IMR-90 (cell line): Measurements from ENCODE around the gene MNT. TPM values are rescaled to one million over a fixed set of nuclear protein-coding genes. Genes with fewer than 3 reads are reported as not detected.
A peak's percentile ranks its signal among the peaks of the same experiment; 100 is the strongest.

Source experiments
- ATAC-seq: fragments of 200-7000 bp; cut with Tn5 transposase; 2 replicates; pipeline ENCODE4 v1.9.1; 2020; ENCODE audit warnings: low read depth, mild to moderate bottlenecking, moderate library complexity
- BruUV-seq: library from RNA; stranded (reverse); fragments of 400-500 nt; replicated peaks from 2 replicates; lab custom pipeline; 2021; lab: Mats Ljungman, UMichigan
- CTCF ChIA-PET: fragments of 300-600 bp; formaldehyde crosslinking; extraction: SDS; loops from one replicate; lab custom pipeline; 2021; ENCODE audit warnings: antibody characterized with exemption; lab: Yijun Ruan, JAX
- POLR2A ChIA-PET: fragments of 300-600 bp; sonication (Branson Sonifier 250); formaldehyde crosslinking; loops from one replicate; lab custom pipeline; 2022; ENCODE audit warnings: antibody characterized with exemption; ENCODE audit not compliant: unreplicated experiment; lab: Charles Lee
- DNase-seq: peaks from one replicate; pipeline ENCODE4 v3.0.0; 2013
- H2AFZ ChIP-seq: replicated peaks from 2 replicates; pipeline ENCODE3; 2013; ENCODE audit warnings: low read length, mild to moderate bottlenecking; ENCODE audit not compliant: poor library complexity
- H2AK5ac ChIP-seq: 2 replicates; pipeline ENCODE4 v1.6.1; 2013; ENCODE audit warnings: low read depth, low read length, inconsistent platforms
- H2AK9ac ChIP-seq: replicated peaks from 2 replicates; pipeline ENCODE3; 2013; ENCODE audit warnings: mild to moderate bottlenecking, low read depth, low read length, moderate library complexity; ENCODE audit not compliant: poor library complexity
- H2BK120ac ChIP-seq: 2 replicates; pipeline ENCODE4 v1.6.1; 2013; ENCODE audit warnings: low read depth, low read length, inconsistent platforms
- H2BK15ac ChIP-seq: 3 replicates; pipeline ENCODE4 v1.6.1; 2013; ENCODE audit warnings: low read depth, low read length, inconsistent platforms
- H2BK20ac ChIP-seq: 2 replicates; pipeline ENCODE4 v1.6.1; 2013; ENCODE audit warnings: low read depth, mild to moderate bottlenecking, inconsistent platforms, low read length, moderate library complexity
- H2BK5ac ChIP-seq: 2 replicates; pipeline ENCODE4 v1.6.1; 2013; ENCODE audit warnings: mild to moderate bottlenecking, low read depth, low read length, inconsistent platforms; ENCODE audit not compliant: poor library complexity, severe bottlenecking
- H3K14ac ChIP-seq: replicated peaks from 2 replicates; pipeline ENCODE4 v1.6.1; 2013; ENCODE audit warnings: low read depth, low read length, inconsistent platforms
- H3K18ac ChIP-seq: 2 replicates; pipeline ENCODE4 v1.6.1; 2013; ENCODE audit warnings: low read depth, low read length, control low read depth
- H3K23ac ChIP-seq: 2 replicates; pipeline ENCODE4 v1.6.1; 2013; ENCODE audit warnings: low read depth, low read length, inconsistent platforms
- H3K27ac ChIP-seq: 2 replicates; pipeline ENCODE4 v1.5.1; 2013; ENCODE audit warnings: mild to moderate bottlenecking, control low read depth, low read length; ENCODE audit not compliant: insufficient read depth
- H3K27me3 ChIP-seq: 2 replicates; pipeline ENCODE4 v1.6.1; 2013; ENCODE audit warnings: low read length; ENCODE audit not compliant: control insufficient read depth, insufficient read depth
- H3K36me3 ChIP-seq: 2 replicates; pipeline ENCODE4 v1.6.1; 2013; ENCODE audit warnings: low read length, mixed read lengths; ENCODE audit not compliant: control insufficient read depth, insufficient read depth
- H3K4ac ChIP-seq: 2 replicates; pipeline ENCODE4 v1.6.1; 2013; ENCODE audit warnings: low read depth, low read length, inconsistent platforms
- H3K4me1 ChIP-seq: 2 replicates; pipeline ENCODE4 v1.6.1; 2013; ENCODE audit warnings: low read length, mixed read lengths; ENCODE audit not compliant: control insufficient read depth, insufficient read depth
- H3K4me2 ChIP-seq: 2 replicates; pipeline ENCODE4 v1.6.1; 2013; ENCODE audit warnings: low read depth, mild to moderate bottlenecking, control low read depth, low read length, moderate library complexity
- H3K4me3 ChIP-seq: 2 replicates; pipeline ENCODE4 v1.5.1; 2013; ENCODE audit warnings: low read depth, mild to moderate bottlenecking, control low read depth, low read length, moderate library complexity; ENCODE audit not compliant: insufficient read depth
- H3K56ac ChIP-seq: 2 replicates; pipeline ENCODE4 v1.6.1; 2013; ENCODE audit warnings: low read length, inconsistent platforms; ENCODE audit not compliant: insufficient read depth; ENCODE audit errors: extremely low read depth
- H3K79me1 ChIP-seq, 2 experiments: 2 replicates each; pipeline ENCODE4 v1.6.1; 2013; ENCODE audit warnings: low read length in 2 of 2, inconsistent platforms in 1 of 2, low read depth in 1 of 2
- H3K9ac ChIP-seq: 2 replicates; pipeline ENCODE4 v1.6.1; 2013; ENCODE audit warnings: low read depth, low read length, control low read depth
- H3K9me1 ChIP-seq: 2 replicates; pipeline ENCODE4 v1.6.1; 2013; ENCODE audit warnings: low read length, inconsistent platforms; ENCODE audit not compliant: insufficient read depth
- H3K9me3 ChIP-seq: 2 replicates; pipeline ENCODE4 v1.6.1; 2013; ENCODE audit warnings: low read length; ENCODE audit not compliant: control insufficient read depth, insufficient read depth
- H4K20me1 ChIP-seq: 2 replicates; pipeline ENCODE4 v1.6.1; 2013; ENCODE audit warnings: low read length, inconsistent platforms; ENCODE audit not compliant: insufficient read depth
- H4K5ac ChIP-seq: 2 replicates; pipeline ENCODE4 v1.6.1; 2013; ENCODE audit warnings: mild to moderate bottlenecking, low read depth, low read length, control low read depth
- H4K8ac ChIP-seq, 2 experiments: 2 replicates each; pipeline ENCODE4 v1.6.1; 2013; ENCODE audit warnings: low read depth in 2 of 2, low read length in 2 of 2, control low read depth in 1 of 2, inconsistent platforms in 1 of 2
- H4K91ac ChIP-seq: 2 replicates; pipeline ENCODE4 v1.6.1; 2013; ENCODE audit warnings: low read depth, low read length, inconsistent platforms; ENCODE audit not compliant: insufficient read depth
- MXI1 ChIP-seq: IDR thresholded peaks from 2 replicates; pipeline ENCODE4 v1.6.1; 2012; ENCODE audit warnings: low read depth, mild to moderate bottlenecking, low read length, moderate library complexity, borderline replicate concordance
- WGBS, 2 experiments: methylation state at CpG; one replicate each; pipeline versions ENCODE4 v1.1.5 to v1.1.7; 2013; ENCODE audit warnings: missing lambda C conversion rate in 2 of 2; ENCODE audit not compliant: insufficient read length in 1 of 2; ENCODE audit errors: extremely low coverage in 2 of 2; 5-methylcytosine and 5-hydroxymethylcytosine counted together
- dilution Hi-C: fragments of 300-500 bp; cut with HindIII; formaldehyde crosslinking; loops from one replicate; pipeline ENCODE4 v1.14.3; 2018; ENCODE audit warnings: low sequenced_read_pairs; ENCODE audit not compliant: unreplicated experiment
- in situ Hi-C: fragments of 300-500 bp; cut with MboI; formaldehyde crosslinking; loops from 3 replicates; pipeline ENCODE4 v1.14.3; 2019; ENCODE audit warnings: low sequenced_read_pairs, inconsistent platforms, mixed read lengths
- intact Hi-C: fragments of 100-400 bp; cut with micrococcal nuclease; formaldehyde crosslinking; loops from 2 replicates; pipeline ENCODE4 v1.10.0; 2022
- polyA plus RNA-seq, 3 experiments: library from polyadenylated mRNA; depleted of rRNA; stranded (reverse); fragments of >200 nt; gene quantifications; 2 replicates each; pipeline ENCODE4 v1.2.3, GENCODE V29; 2012; ENCODE audit warnings: low replicate concordance in 1 of 3
- total RNA-seq: library from RNA; depleted of rRNA; stranded (reverse); fragments of >200 nt; gene quantifications from 2 replicates; pipeline ENCODE4 v1.2.3, GENCODE V29; 2012

The MNT gene
- total and polyA plus RNA-seq, 2 of the 4 experiments (the other 2 are of a cell fraction): 1.4 to 8.3 TPM

DNA sequence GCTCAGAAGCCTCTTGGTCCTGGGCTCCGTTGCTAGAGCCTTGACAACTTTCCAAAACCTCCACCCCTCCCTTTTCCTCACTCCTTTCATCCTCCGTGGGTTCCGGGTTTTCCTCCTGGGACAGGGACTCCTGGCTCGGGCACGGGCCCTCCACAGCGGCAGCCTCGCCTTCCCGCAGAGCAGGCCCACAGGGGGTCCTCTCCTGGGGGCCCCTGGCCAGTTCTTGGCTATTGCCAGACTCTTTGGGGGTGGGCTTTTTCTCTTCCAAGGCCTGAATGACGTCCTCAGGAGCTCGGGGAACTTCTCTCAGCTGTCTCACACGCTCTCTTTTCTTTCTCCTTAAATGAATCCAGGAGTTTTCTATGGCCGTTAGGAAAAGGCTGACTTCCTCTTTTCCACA, 19.3 kb upstream of the MNT start:
- Histone ChIP-seq H3K4me2 (no peak overlapping the region), H4K20me1 (no peaks in the 10 kb centered on the region), H2AK5ac (no peak overlapping the region; the same call in 1 of the 2 replicates), H4K5ac (no peak overlapping the region), H3K4ac (no peak overlapping the region), H3K27me3 (no peaks in the 10 kb centered on the region), H2AK9ac (no peak overlapping the region), H3K4me1 (peaks cover 22% of the 10 kb centered on the region), H3K27ac (no peak overlapping the region), H3K36me3 (peaks cover 5% of the 10 kb centered on the region; the same call in 1 of the 2 replicates), H3K9ac (no peak overlapping the region), H2BK15ac (0 out of 3 replicates have a peak overlapping the region, but pooled peaks have one; percentile 68), H4K8ac (no peak overlapping the region), H2AFZ (no peak overlapping the region), H3K4me3 (no peak overlapping the region), H3K18ac (no peak overlapping the region; the same call in 1 of the 2 replicates), H2BK120ac (no peak overlapping the region), H4K91ac (0 out of 2 replicates have a peak overlapping the region, but pooled peaks have one; percentile 4), H3K9me1 (peaks cover 3% of the 10 kb centered on the region; the same call in 1 of the 2 replicates), H3K23ac (no peak overlapping the region), H2BK20ac (no peak overlapping the region), H3K9me3 (no peaks in the 10 kb centered on the region), H2BK5ac (no peak overlapping the region), H3K79me1 (peaks cover 7 to 32% of the 10 kb centered on the region in 2 experiments; a peak in 3 of 4 replicates), H3K14ac (no peak overlapping the region), H3K56ac (no peak overlapping the region)
- TF ChIP-seq MXI1: no peak
- BruUV-seq: TSS peak; percentile 39
- in situ Hi-C loops (loop anchor here (10.0 kb wide), 1 partner anchor 255 kb away; no protein-coding TSS in a partner anchor), dilution Hi-C loops (no loop called here), intact Hi-C loops (loop anchor here (5.0 kb wide), 1 partner anchor 262 kb away; no protein-coding TSS in a partner anchor)
- POLR2A ChIA-PET: no interaction called here
- DNase-seq (no peak), ATAC-seq (no peak)
- 72% methylated on average over 8 of the region's 12 CpGs; no CpG with 5 or more reads in 1 of the 2 experiments for WGBS, 2 experiments
- CTCF ChIA-PET: no interaction called here
